K562 (cell line): ENCODE data around the gene FAM83D. TPM values are rescaled to one million over a fixed set of nuclear protein-coding genes. Genes with fewer than 3 reads are reported as not detected.

ENCODE experiments used
- ATAC-seq: fragments of 200-7000 bp; cut with Tn5 transposase; 3 replicates; pipeline ENCODE4 v1.9.1; 2020; ENCODE audit warnings: moderate library complexity
- BruUV-seq: library from RNA; stranded (reverse); fragments of 400-500 nt; replicated peaks from 2 replicates; lab custom pipeline; 2021; lab: Mats Ljungman, UMichigan
- CTCF ChIA-PET: fragments of 300-600 bp; formaldehyde crosslinking; extraction: SDS; loops from one replicate; lab custom pipeline; 2021; ENCODE audit warnings: low intra/inter-chr PET ratio; lab: Yijun Ruan, JAX
- POLR2A ChIA-PET: fragments of 300-600, 350-650 bp; sonication (Branson Sonifier 250); formaldehyde crosslinking; extraction: SDS; loops from one replicate; lab custom pipeline; 2021; ENCODE audit warnings: antibody characterized with exemption, inconsistent platforms; lab: Yijun Ruan, JAX
- DNase-seq, 4 experiments: peaks; one replicate each; pipeline versions ENCODE4 v3.0.0 to v3.0.0-alpha.2; 2011 to 2018; ENCODE audit warnings: low spot score in 3 of 4, mixed read lengths in 3 of 4; ENCODE audit errors: extremely low read depth in 1 of 4
- FAIRE-seq: peaks from 2 replicates; lab custom pipeline; 2011; peaks lifted over from hg19 to GRCh38; lab: Jason Lieb, UNC
- H2AFZ ChIP-seq: 2 replicates; pipeline ENCODE4 v1.6.0; 2011; ENCODE audit warnings: low read depth, low read length, control low read depth, inconsistent platforms
- H3K27ac ChIP-seq: fragments of 200-600 bp; 3 replicates; pipeline ENCODE4 v1.8.0; 2011; ENCODE audit warnings: low read depth, mild to moderate bottlenecking, control low read depth, inconsistent platforms, low read length, moderate library complexity, mixed read lengths; ENCODE audit errors: extremely low read depth
- H3K27me3 ChIP-seq, 2 experiments: fragments of 300-600 bp in 1 of 2; 2 replicates in 1 of 2; 3 replicates in 1 of 2; pipeline versions ENCODE4 v1.6.0 to v1.8.0; 2011; ENCODE audit warnings: inconsistent platforms in 2 of 2, low read length in 2 of 2, mild to moderate bottlenecking in 1 of 2, mixed read lengths in 1 of 2, moderate library complexity in 1 of 2; ENCODE audit not compliant: control insufficient read depth in 2 of 2, insufficient read depth in 2 of 2
- H3K36me3 ChIP-seq: fragments of 300-600 bp; 3 replicates; pipeline ENCODE4 v1.8.0; 2011; ENCODE audit warnings: mild to moderate bottlenecking, low read length, inconsistent platforms; ENCODE audit not compliant: control insufficient read depth, insufficient read depth
- H3K4me1 ChIP-seq, 2 experiments: fragments of 200-600 bp in 1 of 2; replicated peaks in 1 of 2; 2 replicates in 1 of 2; 3 replicates in 1 of 2; pipeline versions ENCODE4 v1.5.1 to v1.8.0; 2011; ENCODE audit warnings: inconsistent platforms in 2 of 2, low read length in 2 of 2, mild to moderate bottlenecking in 1 of 2, mixed read lengths in 1 of 2, moderate library complexity in 1 of 2; ENCODE audit not compliant: control insufficient read depth in 2 of 2, insufficient read depth in 2 of 2
- H3K4me2 ChIP-seq: 2 replicates; pipeline ENCODE4 v1.6.1; 2011; ENCODE audit warnings: low read length, control low read depth, inconsistent platforms, mixed read lengths; ENCODE audit not compliant: insufficient read depth
- H3K4me3 ChIP-seq: fragments of 200-600 bp; sonication (generic), shearing (Covaris generic); 2 replicates; pipeline ENCODE4 v1.5.1; 2016; ENCODE audit warnings: control low read depth, inconsistent platforms
- H3K79me2 ChIP-seq: fragments of 200-600 bp; 3 replicates; pipeline ENCODE4 v1.8.0; 2011; ENCODE audit warnings: low read length, inconsistent platforms; ENCODE audit not compliant: control insufficient read depth, insufficient read depth
- H3K9ac ChIP-seq, 2 experiments: 2 replicates each; pipeline versions ENCODE4 v1.6.0 to v1.6.1; 2011; ENCODE audit warnings: low read depth in 2 of 2, low read length in 2 of 2, control low read depth in 1 of 2, inconsistent platforms in 1 of 2, mild to moderate bottlenecking in 1 of 2, mixed read lengths in 1 of 2; ENCODE audit not compliant: insufficient read depth in 1 of 2
- H3K9me1 ChIP-seq: one replicate; pipeline ENCODE4 v1.6.0; 2011; ENCODE audit warnings: inconsistent platforms, mild to moderate bottlenecking, low read length, moderate library complexity; ENCODE audit not compliant: control insufficient read depth, insufficient read depth
- H3K9me3 ChIP-seq: replicated peaks from 2 replicates; pipeline ENCODE4 v1.5.1; 2011; ENCODE audit warnings: low read depth, low read length, inconsistent platforms; ENCODE audit not compliant: control insufficient read depth, insufficient read depth
- H4K20me1 ChIP-seq: replicated peaks from 2 replicates; pipeline ENCODE4 v1.6.1; 2011; ENCODE audit warnings: low read length, inconsistent platforms, mixed read lengths; ENCODE audit not compliant: control insufficient read depth, insufficient read depth
- ARID2 ChIP-seq: fragments of 450-650 bp; IDR thresholded peaks from 2 replicates; pipeline ENCODE4 v1.6.1; 2017; ENCODE audit warnings: antibody characterized with exemption, mild to moderate bottlenecking
- E2F3 ChIP-seq: fragments of 250-450 bp; sonication (Bioruptor Pico); IDR thresholded peaks from 2 replicates; pipeline ENCODE4 v1.4.0; 2020; ENCODE audit warnings: mild to moderate bottlenecking
- E2F6 ChIP-seq, 2 experiments: IDR thresholded peaks; 2 replicates each; pipeline ENCODE4 v1.6.1; 2011; ENCODE audit warnings: borderline replicate concordance in 1 of 2, control low read depth in 1 of 2, low read depth in 1 of 2, low read length in 1 of 2, mild to moderate bottlenecking in 1 of 2, mixed read lengths in 1 of 2, moderate library complexity in 1 of 2; ENCODE audit not compliant: insufficient read depth in 1 of 2, insufficient read length in 1 of 2, poor library complexity in 1 of 2, severe bottlenecking in 1 of 2; ENCODE audit errors: extremely low read depth in 1 of 2
- ELF4 ChIP-seq: fragments of 450-650 bp; formaldehyde crosslinking; IDR thresholded peaks from 2 replicates; pipeline ENCODE4 v1.4.0; 2022; ENCODE audit warnings: missing genetic modification characterization
- KHSRP ChIP-seq: fragments of 450-650 bp; IDR thresholded peaks from 2 replicates; pipeline ENCODE4 v1.6.1; 2017
- KLF6 ChIP-seq: fragments of 250-450 bp; sonication (Bioruptor Pico); IDR thresholded peaks from 2 replicates; pipeline ENCODE4 v1.4.0; 2020; ENCODE audit warnings: mild to moderate bottlenecking, moderate library complexity, borderline replicate concordance
- MECOM ChIP-seq: fragments of 250-450 bp; sonication (Bioruptor Pico); IDR thresholded peaks from 2 replicates; pipeline ENCODE4 v1.8.0; 2022; ENCODE audit warnings: inconsistent platforms
- MYBL2 ChIP-seq, 2 experiments: fragments of 450-650 bp in 1 of 2; sonication (generic) in 1 of 2; formaldehyde crosslinking in 1 of 2; IDR thresholded peaks; 2 replicates each; pipeline versions ENCODE4 v1.6.1 to v1.8.1; 2017 to 2022; ENCODE audit warnings: borderline replicate concordance in 1 of 2, inconsistent platforms in 1 of 2, low read depth in 1 of 2, mild to moderate bottlenecking in 1 of 2, missing genetic modification reagents in 1 of 2, moderate library complexity in 1 of 2
- PRMT5 ChIP-seq: sonication (generic); formaldehyde crosslinking; IDR thresholded peaks from 2 replicates; pipeline ENCODE4 v1.5.0; 2020; ENCODE audit warnings: missing genetic modification reagents
- RBFOX2 ChIP-seq: fragments of 200-400 bp; formaldehyde crosslinking; IDR thresholded peaks from 2 replicates; pipeline ENCODE4 v1.6.1; 2017; ENCODE audit warnings: low read depth, mild to moderate bottlenecking, low read length, moderate library complexity
- STAT5A ChIP-seq: IDR thresholded peaks from 2 replicates; pipeline ENCODE4 v1.6.1; 2012; ENCODE audit warnings: low read length, inconsistent platforms, borderline replicate concordance
- TSC22D4 ChIP-seq: fragments of 450-650 bp; IDR thresholded peaks from 2 replicates; pipeline ENCODE4 v1.6.1; 2016; ENCODE audit warnings: missing genetic modification characterization, missing biosample characterization, control low read depth
- ZC3H8 ChIP-seq: fragments of 450-650 bp; IDR thresholded peaks from 2 replicates; pipeline ENCODE4 v1.6.1; 2017
- ZNF12 ChIP-seq: sonication (generic); formaldehyde crosslinking; IDR thresholded peaks from 2 replicates; pipeline ENCODE4 v1.4.0; 2020; ENCODE audit warnings: mild to moderate bottlenecking, missing genetic modification reagents
- ZNF239 ChIP-seq: fragments of 250-450 bp; sonication (Bioruptor Pico); IDR thresholded peaks from 2 replicates; pipeline ENCODE4 v1.4.0; 2020; ENCODE audit warnings: mild to moderate bottlenecking
- WGBS: fragments of 100-300 bp; shearing (Covaris generic); methylation state at CpG from one replicate; pipeline ENCODE4 v1.1.6; 2016; ENCODE audit warnings: low coverage, mixed read lengths; ENCODE audit not compliant: insufficient coverage; ENCODE audit errors: missing lambda C conversion rate; 5-methylcytosine and 5-hydroxymethylcytosine counted together
- in situ Hi-C: fragments of 300-500 bp; cut with MboI; formaldehyde crosslinking; loops from 4 replicates; pipeline ENCODE4 v1.15.0; 2018; ENCODE audit warnings: inconsistent platforms, mixed read lengths
- intact Hi-C: fragments of 100-400 bp; cut with micrococcal nuclease; formaldehyde crosslinking; loops from 2 replicates; pipeline ENCODE4 v1.14.2; 2022
- polyA plus RNA-seq, 8 experiments: library from polyadenylated mRNA; depleted of rRNA in 4 of 8; stranded (reverse) in 5 of 8; unstranded in 3 of 8; fragments of >200 nt; fragmentation: Nextera tagmentation in 2 of 8; fragmentation: Illumina TruSeq in 1 of 8; extraction: Ambion mirVana in 2 of 8; extraction: Trizol in 1 of 8; gene quantifications; 2 replicates each; pipeline versions ENCODE4 v1.2.1 to v1.2.3, GENCODE V29; 2011 to 2014; ENCODE audit warnings: inconsistent platforms in 1 of 8, missing spikeins in 1 of 8
- total RNA-seq, 7 experiments: library from RNA; depleted of rRNA in 6 of 7; stranded (reverse); fragments of >200 nt in 6 of 7; fragmentation: Illumina TruSeq in 2 of 7; extraction: Trizol in 2 of 7; gene quantifications; 2 replicates each; pipeline versions ENCODE4 v1.2.1 to v1.2.3, GENCODE V29; 2011 to 2021; ENCODE audit warnings: low replicate concordance in 1 of 7

Gene FAM83D
- total and polyA plus RNA-seq, 9 of the 15 experiments (the other 6 are each of a cell fraction or from before 2014, with no cell fraction given) = 8.2 to 66.1 (median 43.5) TPM

GRCh38 chr20:38894091-38894847 is 31.9 kb upstream of the FAM83D start:
- POLR2A ChIA-PET = interaction anchor here (0.5 to 1.5 kb wide), 5 partner anchors 11 to 74 kb away, joined by 3 read pairs; no protein-coding TSS in a partner anchor
- BruUV-seq = no TSS peak
- Histone ChIP-seq H3K4me1 (peaks cover 21 to 34% of the 10 kb centered on the region in 2 experiments), H3K9ac (peak overlapping the region in 1 of 2 experiments; percentile 69; a peak in 2 of 4 replicates), H3K9me3 (no peaks in the 10 kb centered on the region), H3K79me2 (no peaks in the 10 kb centered on the region), H3K4me2 (peak overlapping the region; percentile 74), H3K27me3 (no peaks in the 10 kb centered on the region; a peak in 1 of 5 replicates), H3K36me3 (no peaks in the 10 kb centered on the region), H3K4me3 (no peak overlapping the region), H4K20me1 (peaks cover 7% of the 10 kb centered on the region), H3K27ac (peak overlapping the region; percentile 22; the same call in 2 of the 3 replicates), H3K9me1 (peaks cover 7% of the 10 kb centered on the region), H2AFZ (peak overlapping the region; percentile 75)
- intact Hi-C loops = loop anchor here (2.0 to 5.0 kb wide), 6 partner anchors 31 to 247 kb away; partner anchors contain the start of gene PPP1R16B
- peak; percentile 69 to 88 (median 81) for DNase-seq
- in situ Hi-C loops = loop anchor here (10.0 kb wide), 1 partner anchor 249 kb away; no protein-coding TSS in a partner anchor
- WGBS = 5% methylated on average over 25 of the region's 30 CpGs
- peak; percentile 89 for FAIRE-seq
- peak; percentile 82 for ATAC-seq
- CTCF ChIA-PET = interaction anchor here (0.5 to 2.4 kb wide), 3 partner anchors 199 to 245 kb away, joined by 3 to 12 read pairs (median 3); no protein-coding TSS in a partner anchor
- TF ChIP-seq KHSRP (no peak), KLF6 (CRISPR knock-in tag) (no peak), ELF4 (CRISPR knock-in tag) (no peak), E2F6 (IDR thresholded peaks at IDR 0.05; ENCODE audit: borderline replicate concordance in 1 of 2, extremely low read depth in 1 of 2, insufficient read depth in 1 of 2, insufficient read length in 1 of 2, low read depth in 1 of 2, low read length in 1 of 2, poor library complexity in 1 of 2, severe bottlenecking in 1 of 2) (peak in 1 of 2 experiments; percentile 48), ZC3H8 (no peak), E2F3 (CRISPR knock-in tag) (no peak), ZNF12 (CRISPR knock-in tag) (no peak), STAT5A (no peak), ARID2 (no peak), ZNF239 (CRISPR knock-in tag) (no peak), PRMT5 (CRISPR knock-in tag) (no peak), TSC22D4 (no peak), MYBL2 (IDR thresholded peaks at IDR 0.05; ENCODE audit: low read depth) (no peak), MYBL2 (CRISPR knock-in tag; IDR thresholded peaks at IDR 0.05; ENCODE audit: borderline replicate concordance) (no peak), RBFOX2 (no peak), MECOM (CRISPR knock-in tag) (no peak)
